GM12891 (cell line): Measurements from ENCODE around the gene SPATA31D4.

Experiments
- POLR2A ChIP-seq: IDR thresholded peaks from 2 replicates; pipeline ENCODE4 v1.6.1; 2011; ENCODE audit warnings: low read depth, low read length, control low read depth
- POLR2AphosphoS5 ChIP-seq: IDR thresholded peaks from 2 replicates; pipeline ENCODE4 v1.6.1; 2011; ENCODE audit warnings: low read depth, low read length, control low read depth
- POU2F2 ChIP-seq: IDR thresholded peaks from 2 replicates; pipeline ENCODE4 v1.6.1; 2011; ENCODE audit warnings: low read depth, mild to moderate bottlenecking, control low read depth, low read length, moderate library complexity
- SPI1 ChIP-seq: IDR thresholded peaks from 2 replicates; pipeline ENCODE4 v1.6.1; 2011; ENCODE audit warnings: low read depth, low read length, control low read depth
- TAF1 ChIP-seq: IDR thresholded peaks from 2 replicates; pipeline ENCODE4 v1.6.1; 2011; ENCODE audit warnings: low read depth, low read length, control low read depth

DNA sequence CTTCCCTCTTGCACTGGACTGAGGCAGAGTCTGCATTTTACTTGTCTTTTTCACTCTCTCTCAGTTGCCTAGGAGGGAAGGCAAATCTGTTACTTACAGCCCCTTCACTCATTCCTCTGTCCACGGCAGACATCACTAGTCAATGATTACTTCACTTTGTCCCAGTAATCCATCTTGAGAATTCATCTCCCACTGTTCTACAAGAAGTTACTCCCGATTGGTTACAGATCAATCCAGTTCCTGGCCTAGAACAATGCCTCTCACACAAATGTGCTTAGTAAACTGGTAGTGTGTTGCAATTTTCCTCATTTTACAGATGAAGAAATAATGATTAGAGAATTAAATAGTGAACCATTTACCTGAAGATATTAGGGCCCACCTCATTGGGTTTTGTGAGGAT, 49.7 kb upstream of the SPATA31D4 start:
- TF ChIP-seq TAF1 (no peak), POLR2A (no peak), POU2F2 (no peak), POLR2AphosphoS5 (no peak), SPI1 (no peak)
